WTC11 (cell line): ENCODE data around the gene NME5. TPM values are rescaled to one million over a fixed set of nuclear protein-coding genes. Genes with fewer than 3 reads are reported as not detected.

ENCODE experiments used
- ATAC-seq: fragments of 200-7000 bp; cut with Tn5 transposase; 2 replicates; pipeline ENCODE4 v1.10.0; 2021; ENCODE audit warnings: mild to moderate bottlenecking, moderate library complexity
- CTCF ChIA-PET: fragments of 300-600 bp; sonication (Branson Sonifier 250); formaldehyde crosslinking; loops from one replicate; lab custom pipeline; 2021; ENCODE audit warnings: antibody characterized with exemption; lab: Charles Lee
- POLR2A ChIA-PET: fragments of 350-600 bp; sonication (Branson Sonifier 250); formaldehyde crosslinking; loops from one replicate; lab custom pipeline; 2021; ENCODE audit warnings: antibody characterized with exemption; lab: Charles Lee
- DNase-seq: peaks from one replicate; pipeline ENCODE4 v3.0.0; 2021; ENCODE audit warnings: low spot score
- H3K27ac Mint-ChIP-seq: 2 replicates; pipeline ENCODE4 v1.8.0; 2021; ENCODE audit warnings: mixed read lengths
- H3K27me3 Mint-ChIP-seq: 2 replicates; pipeline ENCODE4 v1.8.0; 2021; ENCODE audit warnings: low read depth, mild to moderate bottlenecking, moderate library complexity, mixed read lengths
- H3K36me3 Mint-ChIP-seq: 2 replicates; pipeline ENCODE4 v1.8.0; 2021; ENCODE audit warnings: mixed read lengths
- H3K4me1 Mint-ChIP-seq: 2 replicates; pipeline ENCODE4 v1.8.0; 2022; ENCODE audit warnings: mixed read lengths
- H3K4me3 Mint-ChIP-seq: 2 replicates; pipeline ENCODE4 v1.8.0; 2021; ENCODE audit warnings: mild to moderate bottlenecking, moderate library complexity, mixed read lengths
- H3K9me3 Mint-ChIP-seq: 2 replicates; pipeline ENCODE4 v1.8.0; 2021; ENCODE audit warnings: mixed read lengths
- ARID4B ChIP-seq: sonication (generic); formaldehyde crosslinking; IDR thresholded peaks from 2 replicates; pipeline ENCODE4 v1.8.0; 2023; ENCODE audit warnings: missing genetic modification reagents, mild to moderate bottlenecking, borderline replicate concordance
- IRF2 ChIP-seq: sonication (generic); formaldehyde crosslinking; IDR thresholded peaks from 2 replicates; pipeline ENCODE4 v1.8.0; 2022; ENCODE audit warnings: low read depth, missing genetic modification reagents, borderline replicate concordance
- NFE2L1 ChIP-seq: sonication (generic); formaldehyde crosslinking; IDR thresholded peaks from 2 replicates; pipeline ENCODE4 v1.8.1; 2023; ENCODE audit warnings: missing genetic modification reagents
- OVOL2 ChIP-seq: fragments of 250-450 bp; sonication (Bioruptor Pico); IDR thresholded peaks from 2 replicates; pipeline ENCODE4 v1.9.0; 2021; ENCODE audit warnings: mild to moderate bottlenecking, borderline replicate concordance
- PRDM15 ChIP-seq: sonication (generic); formaldehyde crosslinking; IDR thresholded peaks from 2 replicates; pipeline ENCODE4 v1.8.0; 2022; ENCODE audit warnings: missing genetic modification reagents
- RORB ChIP-seq: fragments of 250-450 bp; sonication (Bioruptor Pico); IDR thresholded peaks from 2 replicates; pipeline ENCODE4 v1.9.0; 2021; ENCODE audit warnings: mild to moderate bottlenecking
- TEAD1 ChIP-seq: sonication (generic); formaldehyde crosslinking; IDR thresholded peaks from 2 replicates; pipeline ENCODE4 v1.8.0; 2022; ENCODE audit warnings: mild to moderate bottlenecking, missing genetic modification reagents
- ZBTB21 ChIP-seq: sonication (generic); formaldehyde crosslinking; IDR thresholded peaks from 2 replicates; pipeline ENCODE4 v1.8.1; 2023; ENCODE audit warnings: mild to moderate bottlenecking, missing genetic modification reagents, borderline replicate concordance
- ZNF121 ChIP-seq: sonication (generic); formaldehyde crosslinking; IDR thresholded peaks from 2 replicates; pipeline ENCODE4 v1.8.0; 2023; ENCODE audit warnings: missing genetic modification reagents
- ZNF219 ChIP-seq: sonication (generic); formaldehyde crosslinking; IDR thresholded peaks from 2 replicates; pipeline ENCODE4 v1.8.0; 2023; ENCODE audit warnings: missing genetic modification reagents, mild to moderate bottlenecking, borderline replicate concordance
- ZSCAN18 ChIP-seq: fragments of 250-450 bp; sonication (Bioruptor Pico); IDR thresholded peaks from 2 replicates; pipeline ENCODE4 v2.1.2; 2022; ENCODE audit warnings: mild to moderate bottlenecking, moderate library complexity
- total RNA-seq: library from RNA; stranded (reverse); gene quantifications from 3 replicates; pipeline ENCODE4 v1.2.3, GENCODE V29; 2021
- TF ChIP-seq, protein P1 (sequence below): sonication (generic); formaldehyde crosslinking; IDR thresholded peaks from 2 replicates; pipeline ENCODE4 v1.8.1; 2023; ENCODE audit warnings: mild to moderate bottlenecking, missing genetic modification reagents, moderate library complexity

NME5 gene
- total RNA-seq, 1 experiment from 2014 or later, result 0.74 TPM

- TF ChIP-seq ARID4B (CRISPR knock-in tag) (no peak), TEAD1 (CRISPR knock-in tag) (peak; percentile 40; the same call in 1 of the 2 replicates), ZNF121 (CRISPR knock-in tag) (peak; percentile 69; the same call in 1 of the 2 replicates), OVOL2 (no peak), NFE2L1 (CRISPR knock-in tag) (no peak)
- TF ChIP-seq, all 79 proteins: peak for 2
These were observed 36.5 kb downstream of the NME5 start (continued) for GRCh38 chr5:138102454-138103318.

GRCh38 chr5:138096997-138097828 lies 42.0 kb downstream of the NME5 start:
- POLR2A ChIA-PET, result no interaction called here
- Mint-ChIP-seq H3K4me1 (peaks cover 61% of the 10 kb centered on the region), H3K4me3 (no peak overlapping the region), H3K27me3 (peaks cover 100% of the 10 kb centered on the region), H3K36me3 (peaks cover 5% of the 10 kb centered on the region; the same call in 1 of the 2 replicates), H3K27ac (no peak overlapping the region), H3K9me3 (no peaks in the 10 kb centered on the region)
- CTCF ChIA-PET, result interaction anchor here (0.8 to 3.9 kb wide), 3 partner anchors 14 to 37 kb away, joined by 3 to 26 read pairs (median 3); partner anchors contain the start of gene WNT8A
- TF ChIP-seq, protein P1, sequence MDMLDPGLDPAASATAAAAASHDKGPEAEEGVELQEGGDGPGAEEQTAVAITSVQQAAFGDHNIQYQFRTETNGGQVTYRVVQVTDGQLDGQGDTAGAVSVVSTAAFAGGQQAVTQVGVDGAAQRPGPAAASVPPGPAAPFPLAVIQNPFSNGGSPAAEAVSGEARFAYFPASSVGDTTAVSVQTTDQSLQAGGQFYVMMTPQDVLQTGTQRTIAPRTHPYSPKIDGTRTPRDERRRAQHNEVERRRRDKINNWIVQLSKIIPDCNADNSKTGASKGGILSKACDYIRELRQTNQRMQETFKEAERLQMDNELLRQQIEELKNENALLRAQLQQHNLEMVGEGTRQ (CRISPR knock-in tag), result no peak
- TF ChIP-seq ZBTB21 (CRISPR knock-in tag) (no peak), RORB (no peak), IRF2 (CRISPR knock-in tag) (no peak), ZSCAN18 (CRISPR knock-in tag) (no peak), ZNF219 (no peak), PRDM15 (CRISPR knock-in tag) (no peak)
- DNase-seq, result no peak
- no peak for ATAC-seq
